ENCODE results near the gene ZNF19. TPM values are rescaled to one million over a fixed set of nuclear protein-coding genes. Genes with fewer than 3 reads are reported as not detected.

ZNF19 gene
- total RNA-seq, 2 donors from 2014 or later = 3.4 to 4.4 TPM

DNA sequence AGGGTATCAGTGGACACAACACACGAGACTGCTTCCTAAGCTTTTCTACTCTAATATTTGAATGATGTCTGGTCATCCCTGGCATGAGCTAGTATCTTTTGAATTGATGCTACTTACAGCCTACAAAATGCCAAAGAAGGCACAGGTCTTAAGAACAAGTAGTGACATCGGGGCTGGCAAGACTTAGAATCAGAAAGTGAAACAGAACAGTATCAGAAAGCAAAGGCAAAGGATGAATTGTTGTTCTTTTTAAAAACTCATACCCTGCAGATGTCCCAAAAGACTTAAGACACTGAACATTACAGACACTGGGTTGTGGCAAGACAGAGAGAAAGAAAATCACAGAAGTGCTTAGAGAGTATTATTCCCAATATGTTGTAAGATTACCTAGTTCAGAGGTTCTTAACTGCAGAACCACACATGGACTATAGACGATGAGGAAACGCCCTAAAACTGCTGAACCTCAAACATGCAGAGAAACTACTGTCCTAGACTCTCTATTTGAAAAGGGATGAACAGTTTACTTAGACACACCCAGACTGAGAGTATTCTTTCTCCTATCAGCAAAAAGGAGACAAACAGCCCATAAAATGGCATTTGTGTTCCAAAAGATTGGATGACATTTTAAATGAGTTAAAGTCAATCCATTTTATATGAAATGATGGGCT, 12.5 kb downstream of the ZNF19 start:
- Mint-ChIP-seq H3K4me1 (ENCODE audit: low read depth in 2 of 2) (no peaks in the 10 kb centered on the region), H3K27me3 (no peaks in the 10 kb centered on the region), H3K36me3 (peaks cover 15% of the 10 kb centered on the region), H3K4me3 (no peak overlapping the region), H3K27ac (no peak overlapping the region), H3K9me3 (no peaks in the 10 kb centered on the region)
- DNase-seq (ENCODE audit: low spot score) = no peak
- no peak for ATAC-seq

DNA sequence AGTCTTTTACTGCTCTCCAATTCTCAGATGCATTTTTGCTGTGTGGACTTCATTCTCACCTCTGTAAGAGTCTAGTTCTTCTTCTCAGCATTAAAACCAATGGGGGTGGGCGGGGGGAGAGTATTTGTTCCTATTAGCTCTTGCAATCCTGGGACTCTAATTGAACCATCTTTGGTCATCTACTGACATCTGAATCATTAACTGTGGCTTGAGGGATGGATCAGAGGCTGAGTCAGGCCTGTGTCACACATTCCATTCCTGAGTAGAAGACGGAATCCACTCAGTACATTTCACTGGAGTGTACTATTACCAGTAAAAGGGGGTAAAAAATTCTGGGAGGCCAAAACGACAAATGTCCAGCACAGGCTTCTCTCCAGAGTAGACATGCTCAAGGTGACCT, 14.3 kb downstream of the ZNF19 start:
- H3K4me3 Mint-ChIP-seq = no peak overlapping the region
- ATAC-seq (no peak), DNase-seq (ENCODE audit: low spot score) (no peak)
- no peak overlapping the region for H3K27ac Mint-ChIP-seq
- H3K4me1 Mint-ChIP-seq (ENCODE audit: low read depth in 2 of 2) = no peaks in the 10 kb centered on the region
- H3K36me3 Mint-ChIP-seq = peaks cover 15% of the 10 kb centered on the region
- no peaks in the 10 kb centered on the region for H3K9me3 Mint-ChIP-seq
- no peaks in the 10 kb centered on the region for H3K27me3 Mint-ChIP-seq

GRCh38 chr16:71473891-71474290, 15.2 kb downstream of the ZNF19 start:
- Mint-ChIP-seq H3K4me3 (no peak overlapping the region), H3K36me3 (peaks cover 15% of the 10 kb centered on the region), H3K27me3 (no peaks in the 10 kb centered on the region), H3K27ac (no peak overlapping the region), H3K9me3 (no peaks in the 10 kb centered on the region), H3K4me1 (ENCODE audit: low read depth in 2 of 2) (no peaks in the 10 kb centered on the region)
- DNase-seq (ENCODE audit: low spot score) (no peak), ATAC-seq (no peak)

GRCh38 chr16:71472931-71473330, 16.2 kb downstream of the ZNF19 start:
- ATAC-seq = no peak
- no peaks in the 10 kb centered on the region for H3K4me1 Mint-ChIP-seq (ENCODE audit: low read depth in 2 of 2)

DNA sequence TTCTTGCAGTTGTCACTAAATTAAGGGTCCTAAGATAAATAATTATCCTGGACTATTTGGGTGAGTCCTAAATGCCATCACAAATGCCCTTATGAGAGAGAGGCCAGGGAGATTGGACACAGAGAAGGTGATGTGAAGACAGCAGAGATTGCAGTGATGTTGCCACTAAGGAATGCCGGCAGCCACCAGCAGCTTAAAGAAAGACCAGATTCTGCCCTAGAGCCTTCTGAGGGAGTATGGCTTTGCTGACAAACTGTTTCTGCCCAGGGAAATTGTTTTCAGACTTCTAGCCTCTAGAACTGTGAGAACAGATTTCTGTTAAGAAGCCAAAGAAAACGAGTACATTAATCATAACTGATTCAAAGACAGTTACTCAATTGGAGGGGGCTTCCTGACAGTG, 17.1 kb downstream of the ZNF19 start:
- Mint-ChIP-seq H3K4me3 (no peak overlapping the region), H3K9me3 (no peaks in the 10 kb centered on the region), H3K36me3 (peaks cover 10% of the 10 kb centered on the region), H3K4me1 (ENCODE audit: low read depth in 2 of 2) (no peaks in the 10 kb centered on the region), H3K27me3 (no peaks in the 10 kb centered on the region), H3K27ac (no peak overlapping the region)
- ATAC-seq (no peak), DNase-seq (ENCODE audit: low spot score) (no peak)

More at GRCh38 chr16:71472931-71473330, 16.2 kb downstream of the ZNF19 start:
- no peak for DNase-seq (ENCODE audit: low spot score)
- Mint-ChIP-seq H3K36me3 (peaks cover 15% of the 10 kb centered on the region), H3K27me3 (no peaks in the 10 kb centered on the region), H3K9me3 (no peaks in the 10 kb centered on the region), H3K27ac (no peak overlapping the region), H3K4me3 (no peak overlapping the region)

DNA sequence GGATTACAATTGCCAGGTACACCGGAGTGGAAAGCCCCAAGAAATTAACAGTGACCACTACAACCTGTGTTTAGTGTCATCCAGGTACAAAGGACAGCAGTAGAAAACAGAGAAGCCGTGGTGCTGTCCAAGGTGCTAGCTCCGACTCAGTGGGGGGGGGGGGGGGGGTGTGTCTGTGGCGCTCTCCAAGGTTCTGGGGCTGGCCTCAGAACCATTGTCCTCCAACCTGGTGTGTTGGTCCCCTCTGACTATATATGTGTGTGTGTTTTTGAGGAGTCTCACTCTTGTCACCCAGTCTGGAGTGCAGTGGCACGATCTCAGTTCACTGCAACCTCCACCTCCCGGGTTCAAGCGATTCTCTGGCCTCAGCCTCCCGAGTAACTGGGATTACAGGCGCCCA, 21.3 kb downstream of the ZNF19 start:
- Mint-ChIP-seq H3K4me1 (ENCODE audit: low read depth in 2 of 2) (peaks cover 4 to 8% of the 10 kb centered on the region in 2 donors), H3K27ac (no peak overlapping the region), H3K36me3 (no peaks in the 10 kb centered on the region), H3K4me3 (no peak overlapping the region), H3K27me3 (no peaks in the 10 kb centered on the region), H3K9me3 (no peaks in the 10 kb centered on the region)
- DNase-seq (ENCODE audit: low spot score) (no peak), ATAC-seq (peak; percentile 43 to 56)

GRCh38 chr16:71464231-71464630, 24.9 kb downstream of the ZNF19 start:
- peak overlapping the region; percentile 92 for H3K4me3 Mint-ChIP-seq
- H3K9me3 Mint-ChIP-seq = no peaks in the 10 kb centered on the region
- ATAC-seq (no peak), DNase-seq (ENCODE audit: low spot score) (no peak)
- no peaks in the 10 kb centered on the region for H3K27me3 Mint-ChIP-seq
- H3K27ac Mint-ChIP-seq = no peak overlapping the region
- peaks cover 11 to 19% of the 10 kb centered on the region in 2 donors for H3K4me1 Mint-ChIP-seq (ENCODE audit: low read depth in 2 of 2)
- H3K36me3 Mint-ChIP-seq = no peaks in the 10 kb centered on the region

GRCh38 chr16:71461686-71462648, 27.2 kb downstream of the ZNF19 start, which contains the start of gene ZNF23:
Gene ZNF23 (minus strand): TSS chr16:71462247. CDS start chr16:71456796, 5,451 bp downstream.
- Mint-ChIP-seq H3K27me3 (no peaks in the 10 kb centered on the region), H3K4me1 (ENCODE audit: low read depth in 2 of 2) (peaks cover 13 to 19% of the 10 kb centered on the region in 2 donors), H3K36me3 (no peaks in the 10 kb centered on the region), H3K27ac (peak within 1 kb of the TSS; percentile 78 to 92), H3K9me3 (no peaks in the 10 kb centered on the region), H3K4me3 (peak within 1 kb of the TSS; percentile 92)
- DNase-seq (ENCODE audit: low spot score) = peak; percentile 88
- ATAC-seq = peak; percentile 99

DNA sequence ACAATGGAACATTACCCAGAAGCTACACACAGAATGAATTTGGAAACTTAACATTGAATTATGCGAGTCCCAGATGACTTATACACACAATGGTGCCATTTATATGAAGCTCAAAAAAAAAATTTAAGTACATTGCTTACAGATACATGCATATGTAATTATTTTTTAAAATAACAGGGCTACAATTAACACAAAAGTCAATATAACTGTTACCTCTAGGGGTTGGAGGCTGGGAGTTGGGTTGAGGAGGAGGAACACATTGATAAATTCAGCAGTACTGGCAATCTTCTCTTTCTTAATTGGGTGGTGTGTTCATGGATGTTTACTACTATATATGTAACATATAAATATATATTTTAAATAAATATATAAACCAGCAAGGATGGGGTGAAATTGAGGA, 28.2 kb downstream of the ZNF19 start:
- no peaks in the 10 kb centered on the region for H3K27me3 Mint-ChIP-seq
- ATAC-seq = no peak

GRCh38 chr16:71460236-71460635, 28.9 kb downstream of the ZNF19 start:
- ATAC-seq = no peak
- DNase-seq (ENCODE audit: low spot score) = no peak
- H3K36me3 Mint-ChIP-seq = peaks cover under 1% of the 10 kb centered on the region
- H3K27ac Mint-ChIP-seq = no peak overlapping the region
- H3K4me1 Mint-ChIP-seq (ENCODE audit: low read depth in 2 of 2) = peaks cover 19% of the 10 kb centered on the region in 2 donors
- H3K4me3 Mint-ChIP-seq = peak overlapping the region; percentile 92
- no peaks in the 10 kb centered on the region for H3K9me3 Mint-ChIP-seq
- no peaks in the 10 kb centered on the region for H3K27me3 Mint-ChIP-seq

More for the DNA sequence above, 28.2 kb downstream of the ZNF19 start:
- Mint-ChIP-seq H3K36me3 (no peaks in the 10 kb centered on the region), H3K27ac (peak overlapping the region in 1 of 2 donors; percentile 92), H3K4me1 (ENCODE audit: low read depth in 2 of 2) (peaks cover 19% of the 10 kb centered on the region in 2 donors), H3K4me3 (peak overlapping the region; percentile 92), H3K9me3 (no peaks in the 10 kb centered on the region)
- no peak for DNase-seq (ENCODE audit: low spot score)

GRCh38 chr16:71459510-71459909, 29.6 kb downstream of the ZNF19 start:
- H3K27ac Mint-ChIP-seq = no peak overlapping the region
- ATAC-seq (no peak), DNase-seq (ENCODE audit: low spot score) (no peak)
- no peak overlapping the region for H3K4me3 Mint-ChIP-seq
- H3K36me3 Mint-ChIP-seq = peaks cover 6% of the 10 kb centered on the region
- no peaks in the 10 kb centered on the region for H3K9me3 Mint-ChIP-seq
- peaks cover 19% of the 10 kb centered on the region in 2 donors for H3K4me1 Mint-ChIP-seq (ENCODE audit: low read depth in 2 of 2)
- H3K27me3 Mint-ChIP-seq = no peaks in the 10 kb centered on the region

DNA sequence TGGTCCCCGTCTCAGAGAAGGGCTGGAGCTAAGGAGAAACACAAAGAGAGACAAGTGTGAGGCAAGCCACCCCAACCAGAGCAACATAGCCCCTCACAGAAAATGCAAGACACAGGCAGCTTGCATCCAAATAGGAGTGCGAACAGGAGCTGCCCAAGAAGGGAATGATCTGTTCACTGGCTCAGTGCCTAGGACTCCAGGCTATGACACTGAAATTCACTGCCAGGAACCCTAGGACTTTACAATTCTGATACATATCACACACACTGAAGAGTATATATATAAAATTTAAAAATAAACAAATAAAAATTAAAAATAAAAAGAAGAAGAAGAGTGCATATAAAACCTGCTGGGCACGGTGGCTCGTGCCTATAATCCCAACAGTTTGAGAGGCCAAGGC, 32.3 kb downstream of the ZNF19 start:
- no peak for ATAC-seq
- DNase-seq (ENCODE audit: low spot score) = no peak
- Mint-ChIP-seq H3K4me1 (ENCODE audit: low read depth in 2 of 2) (peaks cover 1 to 12% of the 10 kb centered on the region in 2 donors), H3K4me3 (no peak overlapping the region), H3K36me3 (peaks cover 20% of the 10 kb centered on the region), H3K27ac (no peak overlapping the region), H3K9me3 (no peaks in the 10 kb centered on the region), H3K27me3 (no peaks in the 10 kb centered on the region)

DNA sequence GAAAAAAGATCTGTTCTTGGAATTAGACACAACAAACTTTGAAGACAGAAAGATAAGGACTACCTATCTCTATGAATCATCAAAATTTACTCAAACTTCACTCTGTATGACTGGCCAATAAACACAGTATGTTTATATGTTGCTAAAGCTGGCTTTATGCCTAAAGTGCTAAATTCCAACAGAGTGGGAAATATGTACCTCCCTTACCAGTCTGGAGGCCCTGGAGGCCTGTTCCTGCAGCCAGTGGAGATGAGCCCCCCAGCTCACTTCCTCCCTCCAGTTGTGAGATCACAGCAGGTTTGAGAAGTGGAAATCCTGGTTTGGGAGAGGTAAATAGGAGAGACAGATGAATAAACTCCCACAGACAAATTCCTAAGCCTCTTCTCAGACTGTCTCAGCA, 36.1 kb downstream of the ZNF19 start:
- Mint-ChIP-seq H3K4me1 (ENCODE audit: low read depth in 2 of 2) (peaks cover 0 to 10% of the 10 kb centered on the region in 2 donors), H3K27ac (no peak overlapping the region), H3K27me3 (no peaks in the 10 kb centered on the region), H3K9me3 (peaks cover 9% of the 10 kb centered on the region), H3K36me3 (peaks cover 56% of the 10 kb centered on the region), H3K4me3 (no peak overlapping the region)
- ATAC-seq (no peak), DNase-seq (ENCODE audit: low spot score) (no peak)

GRCh38 chr16:71449020-71449419, 40.1 kb downstream of the ZNF19 start:
- DNase-seq (ENCODE audit: low spot score) (no peak), ATAC-seq (no peak)
- Mint-ChIP-seq H3K36me3 (peaks cover 60% of the 10 kb centered on the region), H3K9me3 (peaks cover 10% of the 10 kb centered on the region), H3K27ac (no peak overlapping the region), H3K4me1 (ENCODE audit: low read depth in 2 of 2) (peaks cover 0 to 3% of the 10 kb centered on the region in 2 donors), H3K27me3 (no peaks in the 10 kb centered on the region), H3K4me3 (no peak overlapping the region)

All from natural killer cell treated with Interleukin-12 subunit alpha and Interleukin-12 subunit beta and Interleukin-15 and Interleukin-18, amount 100 ng/mL, for 72 hours (primary cell).